ENCODE results near the gene SAE1. TPM values are rescaled to one million over a fixed set of nuclear protein-coding genes. Genes with fewer than 3 reads are reported as not detected.

Gene SAE1
- total RNA-seq, 1 donor from 2014 or later: 57.6 TPM

DNA sequence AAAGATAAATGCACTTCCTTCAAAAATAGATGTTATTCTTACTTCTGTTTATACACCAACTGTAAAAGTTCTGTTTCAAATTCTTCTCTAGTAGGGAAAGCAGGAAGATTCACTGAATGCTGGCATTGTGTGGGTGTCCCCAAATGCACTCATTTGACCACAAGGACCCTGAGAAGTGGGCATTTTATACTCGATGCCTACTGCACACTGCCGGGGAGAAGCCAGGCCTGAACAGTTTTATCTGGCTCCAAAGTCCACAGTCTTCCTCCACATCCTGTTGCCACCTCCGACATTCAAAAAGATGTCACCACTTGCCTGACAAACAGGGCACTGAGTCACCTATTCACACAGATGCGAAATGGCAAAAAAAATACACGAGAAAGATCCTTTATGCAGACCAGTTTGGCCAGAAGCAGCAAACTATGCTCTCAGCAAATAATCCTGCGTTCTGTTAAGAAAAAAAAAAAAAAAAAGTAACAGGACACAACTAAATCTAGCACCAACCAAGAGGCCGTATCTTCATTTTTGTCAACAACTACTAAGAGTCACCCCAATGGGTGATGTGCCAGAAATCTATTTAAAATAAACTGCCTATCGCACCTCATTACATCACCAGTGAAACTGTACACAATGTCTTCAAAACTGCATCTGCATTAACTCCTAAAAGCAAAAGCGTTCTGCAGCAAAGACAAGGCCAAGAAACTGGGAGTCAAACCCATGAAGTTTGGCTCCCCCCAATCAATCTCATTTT lies 23.3 kb upstream of the SAE1 start:
- TF ChIP-seq, protein P1, sequence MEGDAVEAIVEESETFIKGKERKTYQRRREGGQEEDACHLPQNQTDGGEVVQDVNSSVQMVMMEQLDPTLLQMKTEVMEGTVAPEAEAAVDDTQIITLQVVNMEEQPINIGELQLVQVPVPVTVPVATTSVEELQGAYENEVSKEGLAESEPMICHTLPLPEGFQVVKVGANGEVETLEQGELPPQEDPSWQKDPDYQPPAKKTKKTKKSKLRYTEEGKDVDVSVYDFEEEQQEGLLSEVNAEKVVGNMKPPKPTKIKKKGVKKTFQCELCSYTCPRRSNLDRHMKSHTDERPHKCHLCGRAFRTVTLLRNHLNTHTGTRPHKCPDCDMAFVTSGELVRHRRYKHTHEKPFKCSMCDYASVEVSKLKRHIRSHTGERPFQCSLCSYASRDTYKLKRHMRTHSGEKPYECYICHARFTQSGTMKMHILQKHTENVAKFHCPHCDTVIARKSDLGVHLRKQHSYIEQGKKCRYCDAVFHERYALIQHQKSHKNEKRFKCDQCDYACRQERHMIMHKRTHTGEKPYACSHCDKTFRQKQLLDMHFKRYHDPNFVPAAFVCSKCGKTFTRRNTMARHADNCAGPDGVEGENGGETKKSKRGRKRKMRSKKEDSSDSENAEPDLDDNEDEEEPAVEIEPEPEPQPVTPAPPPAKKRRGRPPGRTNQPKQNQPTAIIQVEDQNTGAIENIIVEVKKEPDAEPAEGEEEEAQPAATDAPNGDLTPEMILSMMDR (IDR thresholded peaks at IDR 0.05): no peak
- Histone ChIP-seq H3K4me1 (peaks cover 38% of the 10 kb centered on the region), H3K27ac (peak overlapping the region; percentile 68), H3K9me3 (no peaks in the 10 kb centered on the region), H3K27me3 (no peaks in the 10 kb centered on the region), H3K36me3 (peaks cover 9% of the 10 kb centered on the region), H3K4me3 (no peak overlapping the region)
- intact Hi-C loops (cut with DNase I): no loop called here
- ATAC-seq (no peak), DNase-seq (no peak)

DNA sequence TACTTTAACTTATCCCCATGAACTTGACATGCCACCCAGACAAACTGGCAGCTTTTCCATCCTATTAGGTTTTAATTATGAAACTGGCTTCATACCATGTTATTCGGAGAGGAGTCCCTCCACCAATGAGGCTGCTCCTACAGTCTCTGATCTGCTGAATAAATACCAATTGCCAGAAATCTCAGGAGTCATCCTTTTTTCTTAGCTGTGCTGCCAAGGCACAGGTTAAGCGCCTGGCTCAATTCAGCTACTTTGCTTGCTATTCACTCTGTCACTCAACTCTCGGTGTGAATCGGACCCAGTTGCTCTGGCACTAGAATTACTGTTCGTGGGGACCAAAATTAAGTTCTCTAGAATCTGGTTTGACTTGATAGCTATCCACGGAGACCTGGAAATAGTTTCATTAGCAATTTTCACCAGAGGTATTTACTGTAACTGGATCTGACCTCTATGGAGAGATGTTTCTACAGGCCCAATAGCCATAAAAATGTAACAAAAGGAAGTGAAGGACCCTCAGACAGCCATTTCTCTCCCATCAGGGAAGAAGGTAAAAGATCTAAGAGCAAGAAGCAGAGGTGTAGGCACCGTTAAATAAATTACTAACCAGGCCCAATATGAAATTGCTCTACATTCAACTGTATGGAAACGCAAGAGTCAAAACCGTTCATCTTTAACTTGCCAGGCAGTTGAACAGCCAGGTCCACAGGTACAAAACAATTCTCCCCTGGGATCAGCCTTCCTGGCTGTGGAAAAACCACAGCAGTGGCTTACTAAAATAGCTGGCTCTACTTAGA lies 22.5 kb upstream of the SAE1 start:
- Histone ChIP-seq H3K9me3 (no peaks in the 10 kb centered on the region), H3K27me3 (no peaks in the 10 kb centered on the region), H3K4me1 (peaks cover 34% of the 10 kb centered on the region), H3K27ac (peak overlapping the region; percentile 68), H3K36me3 (peaks cover 9% of the 10 kb centered on the region), H3K4me3 (no peak overlapping the region)
- TF ChIP-seq, protein P1 (IDR thresholded peaks at IDR 0.05): no peak
- intact Hi-C loops (cut with DNase I): no loop called here
- ATAC-seq: no peak
- DNase-seq: no peak

DNA sequence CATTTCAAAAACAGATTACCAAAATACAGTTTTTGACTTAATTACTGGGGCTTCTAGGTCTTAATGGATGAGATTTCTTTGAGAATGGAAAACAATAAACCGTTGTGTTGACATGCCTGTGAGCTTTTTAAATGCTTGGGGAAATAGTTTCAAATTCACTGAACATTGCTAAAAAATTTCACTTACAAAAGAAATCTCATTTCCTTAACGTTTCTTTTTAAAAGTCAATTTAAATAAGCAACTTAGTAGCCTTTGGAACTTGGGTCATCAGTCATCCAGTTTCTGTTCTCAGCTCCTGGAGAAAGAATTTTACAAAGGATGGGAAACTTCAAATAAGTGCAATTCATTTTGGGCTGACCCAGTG lies 21.5 kb upstream of the SAE1 start:
- TF ChIP-seq, protein P1 (IDR thresholded peaks at IDR 0.05): no peak
- Histone ChIP-seq H3K4me3 (peak overlapping the region; percentile 88), H3K27me3 (no peaks in the 10 kb centered on the region), H3K36me3 (peaks cover 9% of the 10 kb centered on the region), H3K27ac (peak overlapping the region; percentile 100), H3K4me1 (peaks cover 32% of the 10 kb centered on the region), H3K9me3 (no peaks in the 10 kb centered on the region)
- DNase-seq: no peak
- intact Hi-C loops (cut with DNase I): no loop called here
- ATAC-seq: no peak

DNA sequence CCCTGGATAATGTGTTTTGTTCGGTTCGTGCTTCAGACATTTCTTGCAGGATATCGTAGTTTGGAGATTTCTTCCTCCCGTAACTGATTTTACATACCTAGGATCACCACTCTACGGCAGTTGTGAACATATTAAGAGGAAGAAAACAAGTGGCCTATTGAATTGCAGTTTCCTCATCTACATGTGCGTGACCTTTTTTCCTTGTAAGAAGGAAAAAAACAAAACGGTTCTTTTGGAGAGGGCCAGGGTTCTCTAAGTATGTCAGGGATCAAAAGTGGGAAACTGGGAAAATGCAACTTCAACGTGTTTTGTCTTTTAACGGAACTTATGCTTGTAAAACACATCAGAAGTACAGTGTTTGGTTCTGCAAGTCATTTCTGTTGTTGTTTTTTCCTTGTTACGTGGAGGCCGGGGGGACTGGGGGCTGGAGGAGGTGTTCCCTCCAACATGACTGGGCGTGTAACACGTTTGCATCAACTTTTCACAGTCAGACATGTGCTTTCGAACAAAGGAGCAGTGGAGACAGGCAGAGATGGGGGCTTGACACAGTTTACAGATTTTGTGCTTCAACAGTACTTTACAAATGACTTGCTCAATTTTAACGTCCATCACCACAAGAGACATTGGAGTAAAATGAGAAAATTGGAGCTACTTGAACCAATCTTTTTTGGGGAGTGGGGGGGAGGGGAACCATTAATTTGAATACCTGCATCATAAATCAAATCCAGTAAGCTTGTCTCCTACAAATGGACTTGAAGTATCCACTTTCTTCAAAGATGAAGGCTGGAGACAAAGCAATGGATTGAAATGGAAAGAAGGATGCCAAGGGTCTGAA lies 20.9 kb upstream of the SAE1 start:
- intact Hi-C loops (cut with DNase I): no loop called here
- TF ChIP-seq, protein P1 (IDR thresholded peaks at IDR 0.05): no peak

DNA sequence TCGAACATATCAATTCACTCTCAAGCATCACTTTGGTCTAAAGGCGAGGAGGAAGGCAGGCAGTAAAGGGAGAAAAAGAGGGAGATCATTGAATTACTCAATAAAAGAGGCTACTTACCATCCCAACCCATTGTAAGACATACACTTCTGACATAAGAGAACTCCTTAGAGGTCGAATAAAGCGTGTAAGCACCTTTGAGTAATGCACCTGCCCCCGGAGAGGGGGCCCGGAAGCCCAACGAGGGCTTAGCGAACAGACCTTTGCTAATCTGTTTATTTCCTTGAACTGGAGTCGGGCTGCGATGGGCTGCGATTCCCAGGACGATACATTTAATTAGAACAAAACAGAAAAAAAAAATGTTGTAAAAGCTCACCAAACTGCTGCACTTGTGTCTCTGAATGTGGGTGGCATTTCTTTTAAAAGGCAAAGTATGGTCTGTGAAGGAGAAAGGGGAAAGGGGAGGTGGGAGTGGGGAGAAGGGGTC lies 20.1 kb upstream of the SAE1 start:
- intact Hi-C loops (cut with DNase I): no loop called here
- H3K4me1 ChIP-seq: peaks cover 32% of the 10 kb centered on the region
- DNase-seq: no peak

More for the DNA sequence above, 20.9 kb upstream of the SAE1 start:
- Histone ChIP-seq H3K27me3 (no peaks in the 10 kb centered on the region), H3K9me3 (no peaks in the 10 kb centered on the region), H3K36me3 (peaks cover 5% of the 10 kb centered on the region), H3K4me3 (peak overlapping the region; percentile 88), H3K4me1 (peaks cover 32% of the 10 kb centered on the region), H3K27ac (peak overlapping the region; percentile 100)
- DNase-seq (no peak), ATAC-seq (no peak)

More for the DNA sequence above, 20.1 kb upstream of the SAE1 start:
- Histone ChIP-seq H3K27me3 (no peaks in the 10 kb centered on the region), H3K27ac (peak overlapping the region; percentile 100), H3K9me3 (no peaks in the 10 kb centered on the region), H3K36me3 (no peaks in the 10 kb centered on the region), H3K4me3 (peak overlapping the region; percentile 88)
- no peak for ATAC-seq
- TF ChIP-seq, protein P1 (IDR thresholded peaks at IDR 0.05): no peak
